HL-60 (cell line): ENCODE data around the gene FAM200A.

Experiments
- DNase-seq, 2 experiments: peaks; one replicate each; pipeline ENCODE4 v3.0.0-alpha.2; 2010 to 2020; ENCODE audit warnings: low read depth in 1 of 2, low spot score in 1 of 2
- H3K27ac ChIP-seq: fragments of 250-450 bp; sonication (Bioruptor Pico); replicated peaks from 2 replicates; pipeline ENCODE4 v1.5.1; 2020; ENCODE audit warnings: mild to moderate bottlenecking, moderate library complexity
- H3K27me3 ChIP-seq: fragments of 250-450 bp; sonication (Bioruptor Pico); 2 replicates; pipeline ENCODE4 v1.5.1; 2021; ENCODE audit warnings: mild to moderate bottlenecking, moderate library complexity; ENCODE audit not compliant: insufficient read depth, poor library complexity, severe bottlenecking
- H3K4me3 ChIP-seq: replicated peaks from 2 replicates; pipeline ENCODE4 v1.5.1; 2011; ENCODE audit warnings: mild to moderate bottlenecking, control low read depth, low read length; ENCODE audit not compliant: insufficient read depth
- GABPA ChIP-seq: IDR thresholded peaks from 2 replicates; pipeline ENCODE4 v1.6.1; 2012; ENCODE audit warnings: low read depth
- POLR2AphosphoS5 ChIP-seq: IDR thresholded peaks from 2 replicates; pipeline ENCODE4 v1.6.1; 2012; ENCODE audit warnings: low read depth
- REST ChIP-seq: IDR thresholded peaks from 2 replicates; pipeline ENCODE4 v1.6.1; 2012; ENCODE audit warnings: low read depth; ENCODE audit not compliant: insufficient replicate concordance
- SPI1 ChIP-seq: IDR thresholded peaks from 2 replicates; pipeline ENCODE4 v1.6.1; 2012; ENCODE audit warnings: low read depth, mild to moderate bottlenecking, borderline replicate concordance
- TF ChIP-seq, protein P1 (sequence below): IDR thresholded peaks from one replicate; pipeline ENCODE4 v1.5.1; 2011; ENCODE audit warnings: low read length, control low read depth, inconsistent platforms; ENCODE audit not compliant: insufficient read depth

Gene FAM200A

GRCh38 chr7:99541212-99541611, 10.7 kb downstream of the FAM200A start:
- Histone ChIP-seq H3K27ac (no peak overlapping the region), H3K4me3 (no peak overlapping the region), H3K27me3 (no peaks in the 10 kb centered on the region)
- TF ChIP-seq, protein P1, sequence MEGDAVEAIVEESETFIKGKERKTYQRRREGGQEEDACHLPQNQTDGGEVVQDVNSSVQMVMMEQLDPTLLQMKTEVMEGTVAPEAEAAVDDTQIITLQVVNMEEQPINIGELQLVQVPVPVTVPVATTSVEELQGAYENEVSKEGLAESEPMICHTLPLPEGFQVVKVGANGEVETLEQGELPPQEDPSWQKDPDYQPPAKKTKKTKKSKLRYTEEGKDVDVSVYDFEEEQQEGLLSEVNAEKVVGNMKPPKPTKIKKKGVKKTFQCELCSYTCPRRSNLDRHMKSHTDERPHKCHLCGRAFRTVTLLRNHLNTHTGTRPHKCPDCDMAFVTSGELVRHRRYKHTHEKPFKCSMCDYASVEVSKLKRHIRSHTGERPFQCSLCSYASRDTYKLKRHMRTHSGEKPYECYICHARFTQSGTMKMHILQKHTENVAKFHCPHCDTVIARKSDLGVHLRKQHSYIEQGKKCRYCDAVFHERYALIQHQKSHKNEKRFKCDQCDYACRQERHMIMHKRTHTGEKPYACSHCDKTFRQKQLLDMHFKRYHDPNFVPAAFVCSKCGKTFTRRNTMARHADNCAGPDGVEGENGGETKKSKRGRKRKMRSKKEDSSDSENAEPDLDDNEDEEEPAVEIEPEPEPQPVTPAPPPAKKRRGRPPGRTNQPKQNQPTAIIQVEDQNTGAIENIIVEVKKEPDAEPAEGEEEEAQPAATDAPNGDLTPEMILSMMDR: no peak
- TF ChIP-seq REST (no peak), POLR2AphosphoS5 (no peak), SPI1 (no peak), GABPA (no peak)
- DNase-seq: no peak

DNA sequence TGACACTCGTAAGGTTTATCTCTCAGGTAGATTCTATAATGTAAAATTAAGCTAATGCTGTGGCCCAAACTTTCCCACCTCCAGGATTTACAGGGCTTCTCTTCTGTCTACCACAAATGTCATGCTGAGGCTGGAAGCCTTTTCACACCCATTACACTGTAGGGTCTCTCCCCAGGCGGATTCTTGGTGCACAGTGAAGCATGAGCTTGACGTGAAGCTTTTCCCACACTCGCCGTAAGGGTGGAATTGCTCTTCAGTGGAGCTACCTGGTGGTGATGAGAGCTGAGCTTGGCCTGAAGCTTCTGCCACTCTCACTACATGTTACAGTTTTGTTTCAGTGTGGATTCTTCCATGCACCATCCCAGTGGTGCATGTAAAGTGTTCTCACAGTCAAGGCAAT, 11.4 kb downstream of the FAM200A start:
- Histone ChIP-seq H3K27me3 (no peaks in the 10 kb centered on the region), H3K4me3 (no peak overlapping the region), H3K27ac (no peak overlapping the region)
- DNase-seq: no peak
- TF ChIP-seq, protein P1: no peak
- TF ChIP-seq GABPA (no peak), SPI1 (no peak), REST (no peak)

DNA sequence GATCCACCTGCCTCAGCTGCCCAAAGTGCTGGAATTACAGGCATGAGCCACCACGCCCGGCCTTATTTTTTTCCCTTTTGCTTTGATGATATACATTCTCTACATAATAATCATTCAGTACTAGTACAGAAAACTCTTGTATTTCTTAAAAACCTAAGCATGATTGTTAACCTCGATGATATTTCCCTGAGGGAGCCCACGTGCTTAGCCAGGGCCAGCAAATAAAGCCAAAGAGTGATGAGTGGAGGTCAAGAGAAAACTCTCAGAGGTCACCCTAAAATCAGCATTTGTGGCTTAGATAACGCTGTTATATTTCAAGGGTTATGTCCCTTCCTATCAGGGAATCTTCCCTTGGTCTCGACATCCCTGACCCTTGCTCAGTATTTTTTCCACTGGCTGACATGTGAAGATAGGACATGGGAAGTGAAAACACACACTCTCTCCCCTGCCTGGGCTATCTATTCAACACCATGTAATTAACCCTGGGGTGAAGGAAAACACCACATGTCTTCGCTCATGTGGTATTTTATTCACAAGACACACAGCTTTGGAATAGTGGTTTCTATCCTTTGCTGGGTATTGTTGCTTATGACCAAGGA, 12.6 kb downstream of the FAM200A start:
- no peaks in the 10 kb centered on the region for H3K27me3 ChIP-seq
- TF ChIP-seq SPI1: no peak
- no peak for TF ChIP-seq REST
- TF ChIP-seq POLR2AphosphoS5: no peak
- TF ChIP-seq, protein P1: no peak
- TF ChIP-seq GABPA: no peak
- H3K4me3 ChIP-seq: no peak overlapping the region
- no peak overlapping the region for H3K27ac ChIP-seq
- DNase-seq: no peak
